Breast epithelium (tissue), 3 donors: ENCODE results near the gene SLC39A3.

Experiments used
- POLR2A ChIP-seq: fragments of 450-650 bp; IDR thresholded peaks from one replicate; pipeline ENCODE4 v1.6.1; 2016; ENCODE audit warnings: antibody characterized with exemption, mild to moderate bottlenecking, moderate library complexity
- TF ChIP-seq, protein P1 (sequence below), 3 donors: fragments of 450-650 bp; IDR thresholded peaks; one replicate each; pipeline ENCODE4 v1.5.1; 2016 to 2017; ENCODE audit warnings: antibody characterized with exemption in 3 of 3, mild to moderate bottlenecking in 3 of 3, moderate library complexity in 3 of 3

DNA sequence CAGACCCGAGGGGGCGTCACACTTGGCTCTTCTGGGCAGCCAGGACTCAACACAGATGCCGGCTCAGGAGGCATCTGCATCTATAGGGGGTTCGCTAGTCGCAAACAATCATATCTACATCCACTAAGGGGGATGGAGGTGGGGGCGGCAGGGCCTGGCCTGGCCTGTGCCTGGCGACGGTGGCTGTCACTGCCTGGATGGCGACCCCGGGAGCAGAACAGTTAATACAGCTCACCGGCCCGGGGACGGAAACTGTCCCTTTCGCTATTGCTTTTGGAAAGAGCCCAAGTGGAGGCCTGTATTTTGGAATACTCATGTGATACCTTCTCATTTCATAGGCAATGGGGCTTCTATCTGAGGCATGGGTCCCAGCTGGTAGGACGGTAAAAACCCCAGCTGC, 25.6 kb upstream of the SLC39A3 start:
- TF ChIP-seq, protein P1, sequence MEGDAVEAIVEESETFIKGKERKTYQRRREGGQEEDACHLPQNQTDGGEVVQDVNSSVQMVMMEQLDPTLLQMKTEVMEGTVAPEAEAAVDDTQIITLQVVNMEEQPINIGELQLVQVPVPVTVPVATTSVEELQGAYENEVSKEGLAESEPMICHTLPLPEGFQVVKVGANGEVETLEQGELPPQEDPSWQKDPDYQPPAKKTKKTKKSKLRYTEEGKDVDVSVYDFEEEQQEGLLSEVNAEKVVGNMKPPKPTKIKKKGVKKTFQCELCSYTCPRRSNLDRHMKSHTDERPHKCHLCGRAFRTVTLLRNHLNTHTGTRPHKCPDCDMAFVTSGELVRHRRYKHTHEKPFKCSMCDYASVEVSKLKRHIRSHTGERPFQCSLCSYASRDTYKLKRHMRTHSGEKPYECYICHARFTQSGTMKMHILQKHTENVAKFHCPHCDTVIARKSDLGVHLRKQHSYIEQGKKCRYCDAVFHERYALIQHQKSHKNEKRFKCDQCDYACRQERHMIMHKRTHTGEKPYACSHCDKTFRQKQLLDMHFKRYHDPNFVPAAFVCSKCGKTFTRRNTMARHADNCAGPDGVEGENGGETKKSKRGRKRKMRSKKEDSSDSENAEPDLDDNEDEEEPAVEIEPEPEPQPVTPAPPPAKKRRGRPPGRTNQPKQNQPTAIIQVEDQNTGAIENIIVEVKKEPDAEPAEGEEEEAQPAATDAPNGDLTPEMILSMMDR (IDR thresholded peaks at IDR 0.05) = no peak
- no peak for TF ChIP-seq POLR2A
